Activated T-cell treated with anti-CD3 and anti-CD28 coated beads for 1 hour (primary cell): ENCODE measurements around the gene GADL1.

Source experiments
- DNase-seq: peaks from one replicate; pipeline ENCODE4 v3.0.0-alpha.2; 2020; ENCODE audit warnings: low read depth

GADL1 gene

GRCh38 chr3:30754426-30754825, 140.0 kb downstream of the GADL1 start:
- no peak for DNase-seq

DNA sequence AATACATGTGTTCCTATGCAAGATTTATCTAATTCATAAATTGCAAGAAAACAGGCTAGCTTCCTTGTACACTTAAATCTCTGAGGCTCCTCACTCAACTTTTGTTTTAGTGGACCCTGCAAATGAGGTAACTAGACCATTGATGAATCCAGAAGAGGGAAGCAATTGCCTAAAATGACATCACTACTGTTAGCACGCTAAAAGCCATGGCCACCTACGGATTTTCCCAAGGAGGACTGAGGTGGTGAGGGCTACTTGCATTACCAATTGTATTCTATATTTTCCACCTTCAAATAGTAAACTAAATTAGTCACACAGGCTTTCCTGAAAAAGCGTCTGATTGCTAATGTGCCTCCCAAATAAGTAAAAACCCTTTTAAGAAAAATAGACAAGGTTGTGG, 140.7 kb downstream of the GADL1 start:
- no peak for DNase-seq

DNA sequence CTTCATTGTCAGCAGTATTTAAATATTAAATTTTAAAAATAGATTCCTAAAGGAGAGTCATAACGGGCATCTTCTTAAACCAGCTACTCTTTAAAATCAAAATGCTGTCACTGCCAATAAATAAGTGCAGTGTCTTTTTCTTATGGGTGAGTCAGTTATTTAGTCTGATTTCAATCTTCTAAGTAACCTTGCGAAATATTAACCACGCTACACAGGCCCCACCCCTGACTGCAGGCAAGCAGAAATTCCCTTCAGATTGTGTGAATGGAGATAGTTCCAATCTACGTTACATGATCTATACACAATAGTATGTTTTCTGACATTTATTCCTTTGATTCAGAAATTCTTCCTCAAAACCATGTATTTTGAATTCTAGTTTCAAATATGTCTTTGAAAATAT, 141.5 kb downstream of the GADL1 start:
- no peak for DNase-seq

GRCh38 chr3:30752491-30752890, 142.0 kb downstream of the GADL1 start:
- no peak for DNase-seq

- peak; percentile 48 for DNase-seq
These were observed 142.7 kb downstream of the GADL1 start for GRCh38 chr3:30751610-30752299.

GRCh38 chr3:30750967-30751366, 143.5 kb downstream of the GADL1 start:
- DNase-seq: no peak

DNA sequence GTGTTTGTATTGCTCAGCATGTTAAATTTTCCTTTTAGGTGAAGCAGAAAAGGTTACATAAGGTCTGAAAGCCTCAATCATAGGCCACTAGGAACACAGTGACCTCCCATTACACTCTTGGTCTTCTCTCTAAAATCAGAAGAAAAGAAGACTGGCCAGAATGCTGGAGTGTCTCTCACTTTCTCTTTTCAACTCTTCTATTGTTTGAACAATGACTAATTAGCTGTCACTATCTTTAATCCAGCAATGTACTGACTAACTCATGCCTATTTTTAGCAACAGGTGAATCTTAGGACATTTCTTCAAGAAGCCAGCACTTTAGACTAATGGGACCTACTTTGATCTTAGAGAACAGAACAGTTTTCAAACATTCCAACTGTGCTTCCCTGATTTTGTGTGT, 145.2 kb downstream of the GADL1 start:
- DNase-seq: no peak

DNA sequence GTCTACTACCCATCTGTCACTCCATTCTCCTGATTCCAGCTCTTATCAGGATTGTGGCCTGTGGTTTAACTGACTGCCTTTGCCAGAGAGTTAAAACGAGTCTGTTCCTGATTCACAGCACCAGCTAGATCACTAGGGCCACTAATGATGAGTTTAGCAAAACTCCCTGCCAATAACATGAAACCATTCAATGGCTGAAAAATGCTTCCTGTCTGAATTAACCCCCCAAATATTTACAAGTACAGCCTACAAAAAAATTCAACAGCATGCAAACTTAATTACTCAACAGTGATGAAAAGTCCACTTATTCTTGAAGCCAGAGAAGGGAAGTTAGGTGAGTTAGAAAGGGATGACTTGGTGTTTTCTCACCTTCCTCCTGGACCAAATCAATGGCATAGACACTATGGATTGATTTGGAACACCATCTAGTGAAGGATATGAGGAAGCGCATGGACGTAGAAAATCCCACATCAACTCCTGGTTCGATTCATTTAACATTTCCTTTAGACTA, 146.6 kb downstream of the GADL1 start:
- no peak for DNase-seq

GRCh38 chr3:30743641-30744317, 150.7 kb downstream of the GADL1 start:
- DNase-seq: no peak

DNA sequence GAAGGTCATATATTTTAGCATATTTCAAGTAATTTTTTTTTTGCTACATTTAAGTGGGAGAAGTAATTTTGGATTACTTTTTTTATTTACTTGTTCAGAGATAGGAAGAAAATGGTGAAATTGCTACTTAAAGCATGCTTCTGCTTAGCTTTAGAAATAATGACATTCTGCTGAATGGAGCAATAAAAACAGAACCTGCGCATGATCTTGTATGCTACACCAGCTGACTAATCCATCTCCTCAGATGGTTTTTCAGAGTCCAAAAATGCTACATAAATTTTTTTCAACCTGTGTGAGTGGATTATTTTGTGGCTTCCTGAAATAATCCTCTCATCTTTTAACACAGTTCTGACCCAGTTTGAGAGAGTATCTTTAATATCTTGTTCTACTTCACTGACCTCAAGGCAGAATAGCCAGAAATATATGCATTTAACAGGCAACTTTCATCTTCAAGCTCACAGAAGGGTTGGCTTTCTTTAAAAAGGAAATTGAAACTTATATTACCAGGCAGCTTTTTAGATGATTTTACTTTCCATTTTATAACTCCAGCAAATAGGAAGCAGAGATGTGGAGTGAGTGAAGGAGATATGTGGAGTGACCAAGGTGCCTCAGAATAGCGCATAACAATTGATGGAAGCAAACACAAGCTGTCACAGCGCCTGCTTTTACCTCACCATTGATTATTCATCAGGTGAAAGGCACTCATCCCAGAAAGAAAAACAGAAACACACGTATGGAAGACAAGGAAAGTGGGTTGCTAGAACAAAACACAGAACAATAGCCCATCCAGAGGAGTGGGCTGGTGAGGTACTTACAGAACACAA, 151.5 kb downstream of the GADL1 start:
- DNase-seq: no peak

DNA sequence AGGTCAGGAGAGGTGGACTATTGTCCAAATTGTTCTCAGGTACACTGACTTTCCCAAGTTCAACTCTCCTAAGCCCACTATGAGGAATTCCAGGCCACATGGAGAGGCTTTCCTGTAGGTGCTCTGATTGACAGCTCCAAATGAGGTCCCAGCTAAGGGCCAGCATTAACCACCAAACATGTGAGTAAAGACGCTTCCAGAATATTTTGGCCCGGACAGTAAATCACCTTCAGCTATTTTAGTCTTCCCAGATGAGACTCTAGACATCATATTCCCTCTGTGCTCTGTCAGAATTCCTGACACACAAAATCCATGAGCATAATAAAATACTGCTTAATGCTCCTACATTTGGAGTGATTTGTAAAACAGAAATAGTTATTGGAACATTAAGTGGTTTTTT, 152.6 kb downstream of the GADL1 start:
- no peak for DNase-seq

DNA sequence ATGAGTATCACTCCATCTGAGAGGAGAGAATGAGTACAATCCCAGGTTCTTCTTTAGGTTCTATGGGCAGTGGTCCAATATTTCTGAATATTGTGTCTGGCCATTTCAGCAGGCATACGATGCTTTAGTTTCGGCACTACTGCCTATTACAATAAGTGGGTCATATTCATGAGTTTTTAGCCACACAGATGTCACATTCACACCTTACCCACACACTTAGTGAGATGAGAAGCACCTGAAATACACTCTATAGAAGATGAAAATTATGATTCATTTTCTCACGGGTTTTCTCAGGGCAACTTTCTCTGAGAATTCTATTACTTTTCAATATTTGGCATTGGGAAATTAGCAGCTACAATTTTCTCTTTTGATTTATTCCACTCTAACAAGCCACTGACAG, 155.9 kb downstream of the GADL1 start:
- DNase-seq: no peak

DNA sequence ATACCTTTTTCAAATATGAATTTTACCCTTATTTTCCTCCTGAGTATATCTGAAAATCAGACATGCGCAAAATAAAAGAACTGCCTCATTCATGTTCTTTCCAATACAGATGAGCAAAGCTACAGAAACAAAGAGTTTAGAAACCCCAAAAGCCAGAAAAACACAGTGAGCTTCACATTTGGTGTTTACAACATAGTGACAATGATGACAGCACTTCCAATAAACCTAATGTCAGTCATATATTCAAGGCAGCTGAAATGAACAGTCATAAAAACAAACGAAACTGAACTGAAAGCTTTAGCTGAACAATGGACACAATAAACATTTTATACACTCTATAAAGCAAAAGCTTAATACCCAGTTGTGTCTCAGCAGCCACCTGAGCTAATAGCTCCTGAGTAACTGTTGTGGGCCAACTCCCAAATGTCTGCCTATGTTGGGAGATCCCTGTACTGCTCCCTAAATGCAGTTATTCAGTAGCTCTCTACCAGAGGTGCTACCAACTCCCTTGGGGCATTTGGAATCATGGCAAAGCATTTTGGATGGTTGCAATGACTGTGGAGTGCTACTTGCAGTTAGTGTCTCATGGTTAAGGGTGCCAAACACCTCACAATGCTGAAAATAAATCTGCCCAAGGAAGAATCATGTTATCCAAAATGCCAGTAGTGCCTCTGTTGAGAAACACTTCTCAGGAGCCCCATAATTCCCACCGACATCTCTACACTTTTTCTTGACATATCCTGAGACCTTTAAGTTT, 156.5 kb downstream of the GADL1 start:
- no peak for DNase-seq

DNA sequence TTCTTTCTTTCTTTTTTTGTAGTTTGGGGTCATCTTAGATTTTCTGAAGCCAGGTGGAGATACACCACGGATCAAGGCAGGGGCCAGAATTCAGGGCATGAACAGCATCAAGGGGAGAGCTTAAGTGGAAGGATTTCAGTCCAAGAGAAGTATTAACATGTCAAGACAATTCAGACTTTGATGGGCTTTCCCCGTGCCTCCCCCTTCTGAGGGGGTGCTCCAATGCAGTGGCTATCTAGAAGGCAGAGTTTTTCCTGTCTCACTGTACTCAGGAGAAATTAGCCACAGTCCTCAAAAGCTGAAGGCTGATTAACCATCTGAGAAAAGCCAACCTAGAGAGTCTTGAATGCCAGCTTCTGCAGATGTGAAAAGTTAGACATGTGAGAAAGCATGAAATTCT, 160.8 kb downstream of the GADL1 start:
- no peak for DNase-seq

- DNase-seq: no peak
These were observed 161.3 kb downstream of the GADL1 start for GRCh38 chr3:30733209-30733608.

GRCh38 chr3:30730967-30731366, 163.5 kb downstream of the GADL1 start:
- no peak for DNase-seq

DNA sequence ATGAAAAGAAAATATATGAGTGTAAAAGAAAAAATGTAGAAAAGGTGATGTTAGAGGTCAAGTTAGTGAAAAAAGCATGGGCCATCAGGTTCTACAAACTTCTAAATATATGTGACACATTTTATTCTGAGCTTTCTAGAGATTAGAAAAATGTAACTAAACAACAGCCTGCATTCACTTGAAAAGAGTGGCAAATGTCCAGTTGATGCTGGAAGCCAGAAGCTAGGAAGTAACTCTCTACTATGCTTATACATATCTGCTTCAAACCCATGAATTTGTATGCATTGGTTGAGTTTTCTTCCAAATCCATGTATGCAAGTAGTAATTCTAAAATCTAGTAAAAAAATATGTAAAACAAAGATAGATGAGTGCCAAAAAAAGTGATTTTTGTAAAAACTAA, 164.5 kb downstream of the GADL1 start:
- DNase-seq: no peak

DNA sequence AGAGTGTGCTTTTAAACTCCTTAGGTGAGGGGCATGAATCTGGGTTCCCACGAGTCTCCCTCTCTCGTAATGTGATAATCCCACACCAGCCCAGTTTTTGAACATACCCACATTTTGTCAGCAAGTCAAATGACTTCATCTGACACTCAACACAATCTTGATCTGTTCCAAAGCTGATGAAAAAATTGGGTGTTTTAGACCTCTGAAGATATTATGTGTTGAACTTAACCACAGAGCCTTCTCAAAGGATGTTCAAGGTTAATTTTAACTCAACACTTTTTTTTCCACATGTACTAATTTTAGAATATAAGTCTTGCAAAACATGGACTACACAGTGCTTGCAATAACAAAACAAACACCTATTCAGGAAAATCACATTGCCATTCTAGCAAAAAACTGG, 164.9 kb downstream of the GADL1 start:
- DNase-seq: no peak

DNA sequence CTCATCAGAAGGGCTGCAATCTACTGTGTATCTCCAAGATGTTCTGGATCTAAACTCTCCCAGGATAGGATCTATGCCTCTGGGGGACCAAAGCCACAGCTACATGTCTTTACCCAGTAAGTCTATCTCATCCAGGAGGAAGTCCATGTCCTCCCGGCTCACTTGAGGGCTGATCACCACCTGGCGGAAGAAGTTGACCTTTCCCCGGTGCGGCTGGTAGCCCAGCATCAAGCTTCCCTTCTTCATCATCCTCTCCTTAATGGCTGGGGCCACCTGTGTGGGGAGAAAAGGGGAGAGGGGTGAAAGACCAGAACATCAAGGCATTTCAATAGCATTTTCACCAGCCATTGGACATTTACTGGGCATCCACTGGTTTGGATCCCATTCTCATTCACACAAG, 166.3 kb downstream of the GADL1 start:
- no peak for DNase-seq

DNA sequence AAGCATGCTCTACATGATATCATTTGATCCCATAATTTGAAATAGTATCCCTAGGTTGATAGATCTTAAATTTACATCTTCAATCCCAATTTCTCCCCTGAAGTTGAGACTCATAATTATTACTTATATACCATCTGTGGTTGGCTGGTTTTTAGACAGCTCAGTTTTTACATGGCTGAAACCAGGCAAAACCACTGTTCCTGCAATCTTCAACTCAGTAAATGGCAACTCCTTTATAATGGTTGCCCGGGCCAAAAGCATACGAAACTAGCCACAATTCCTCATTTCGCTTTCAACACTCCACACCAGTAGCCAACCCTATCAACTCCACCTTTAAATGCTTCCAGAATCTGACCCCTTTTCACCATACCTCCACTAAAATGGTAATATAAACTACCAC, 169.6 kb downstream of the GADL1 start:
- no peak for DNase-seq

DNA sequence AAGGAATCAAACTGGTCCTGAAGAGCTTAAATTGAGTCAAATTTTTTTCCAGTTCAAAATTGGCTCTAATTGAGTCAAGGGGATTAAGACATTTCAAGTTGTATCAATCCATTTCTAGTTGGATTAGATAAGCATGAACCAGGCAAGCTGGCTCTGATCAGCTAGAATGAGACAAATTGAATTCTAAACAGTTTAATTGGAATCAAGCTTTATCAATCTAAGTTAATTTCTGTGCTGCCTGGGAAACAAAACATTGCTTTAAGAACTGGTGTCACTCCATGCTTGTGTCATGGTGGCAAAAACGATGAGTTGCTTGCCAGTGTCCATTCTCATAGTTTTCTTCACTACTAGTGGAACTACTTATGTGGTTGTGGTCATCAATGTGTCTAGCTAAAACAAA, 171.2 kb downstream of the GADL1 start:
- DNase-seq: no peak

GRCh38 chr3:30721314-30721634, 173.2 kb downstream of the GADL1 start:
- no peak for DNase-seq
